Measurements from ENCODE around the gene ZBTB8B.
"Not testable (repeated sequence)": the region's sequence is repeated elsewhere in the genome, so short reads cannot be mapped to it uniquely, and the experiment has no call there.

The ZBTB8B gene

DNA sequence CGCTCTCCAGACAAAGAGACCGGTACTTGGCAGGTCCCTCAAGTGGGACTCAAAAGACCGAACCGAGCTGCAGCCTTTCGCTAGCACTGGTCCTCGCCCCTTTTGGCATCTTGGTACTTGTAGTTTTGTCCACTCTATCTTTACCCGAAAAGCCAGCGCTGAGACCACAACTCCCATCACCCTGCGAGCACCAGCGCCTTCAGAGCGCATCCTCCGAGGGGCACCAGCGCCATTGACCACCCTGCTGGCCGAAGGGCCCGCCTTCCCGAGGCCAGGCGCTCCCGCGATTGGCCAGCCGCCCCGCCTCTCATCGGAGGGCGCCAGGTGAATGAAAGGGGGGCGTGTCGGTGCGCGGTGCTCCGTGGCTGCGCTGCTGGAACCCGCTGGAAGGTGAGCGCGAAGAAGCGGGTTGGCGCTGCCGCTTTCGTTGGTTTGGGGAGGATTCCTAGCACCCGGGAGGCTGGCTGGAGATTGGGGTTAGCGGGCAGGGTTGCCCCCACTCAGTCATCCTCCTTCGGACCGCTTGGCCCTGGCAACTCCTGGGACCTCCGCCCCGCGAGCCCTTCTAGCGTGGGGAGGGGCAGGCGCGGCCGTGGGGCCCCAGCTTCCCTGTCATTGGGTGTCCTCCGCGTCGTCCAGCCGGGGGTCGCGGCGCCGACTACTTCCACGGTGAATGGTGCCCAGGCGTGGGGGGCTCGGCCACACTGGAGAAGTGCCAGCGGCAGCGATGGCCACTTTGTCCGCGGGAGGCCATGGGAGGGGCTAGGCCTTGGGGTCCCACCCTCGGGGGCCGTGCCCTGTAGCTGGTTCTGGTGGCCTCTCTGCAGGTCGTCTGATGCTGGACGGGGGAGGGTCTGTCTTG lies at the start of gene ZBTB8B:
TSS of gene ZBTB8B (plus strand) at position 357 of the 862 bp plus-strand sequence. CDS start 5,553 bp downstream, outside the sequence.
- peak within 1 kb of the TSS; percentile 99 for H3K9ac ChIP-seq (ENCODE audit: low read depth, low read length)
- H3K4me1 ChIP-seq (ENCODE audit: insufficient read depth, low read length) = no peaks in the 10 kb centered on the region
- H3K9me3 ChIP-seq (ENCODE audit: control insufficient read depth, insufficient read depth, low read length) = peaks cover 5% of the 10 kb centered on the region
- no peaks in the 10 kb centered on the region for H3K36me3 ChIP-seq (ENCODE audit: insufficient read depth, low read length)

DNA sequence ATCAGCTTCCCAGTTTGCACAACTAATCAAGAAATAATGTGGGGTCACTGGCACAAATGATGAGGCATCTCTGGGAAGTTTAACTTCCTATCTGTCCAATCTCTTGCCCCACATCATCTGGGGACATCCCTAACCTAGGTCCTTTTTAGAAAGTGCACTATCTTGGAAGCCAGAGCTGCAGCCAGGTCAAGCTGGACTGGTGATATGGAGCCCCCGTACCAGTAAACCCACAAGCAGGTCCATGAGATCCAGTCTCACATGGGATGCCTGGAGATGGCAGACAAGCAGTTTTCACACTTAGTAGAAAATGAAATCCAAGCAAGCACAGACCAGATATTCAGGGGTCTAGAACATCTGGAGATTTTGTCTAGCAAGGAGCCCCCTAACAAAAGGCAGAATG lies 43.1 kb upstream of the ZBTB8B start:
- Histone ChIP-seq H3K9ac (ENCODE audit: low read depth, low read length) (no peak overlapping the region), H3K9me3 (ENCODE audit: control insufficient read depth, insufficient read depth, low read length) (no peaks in the 10 kb centered on the region; the same call in 1 of the 2 replicates), H3K4me1 (ENCODE audit: insufficient read depth, low read length) (no peaks in the 10 kb centered on the region), H3K36me3 (ENCODE audit: insufficient read depth, low read length) (no peaks in the 10 kb centered on the region)

DNA sequence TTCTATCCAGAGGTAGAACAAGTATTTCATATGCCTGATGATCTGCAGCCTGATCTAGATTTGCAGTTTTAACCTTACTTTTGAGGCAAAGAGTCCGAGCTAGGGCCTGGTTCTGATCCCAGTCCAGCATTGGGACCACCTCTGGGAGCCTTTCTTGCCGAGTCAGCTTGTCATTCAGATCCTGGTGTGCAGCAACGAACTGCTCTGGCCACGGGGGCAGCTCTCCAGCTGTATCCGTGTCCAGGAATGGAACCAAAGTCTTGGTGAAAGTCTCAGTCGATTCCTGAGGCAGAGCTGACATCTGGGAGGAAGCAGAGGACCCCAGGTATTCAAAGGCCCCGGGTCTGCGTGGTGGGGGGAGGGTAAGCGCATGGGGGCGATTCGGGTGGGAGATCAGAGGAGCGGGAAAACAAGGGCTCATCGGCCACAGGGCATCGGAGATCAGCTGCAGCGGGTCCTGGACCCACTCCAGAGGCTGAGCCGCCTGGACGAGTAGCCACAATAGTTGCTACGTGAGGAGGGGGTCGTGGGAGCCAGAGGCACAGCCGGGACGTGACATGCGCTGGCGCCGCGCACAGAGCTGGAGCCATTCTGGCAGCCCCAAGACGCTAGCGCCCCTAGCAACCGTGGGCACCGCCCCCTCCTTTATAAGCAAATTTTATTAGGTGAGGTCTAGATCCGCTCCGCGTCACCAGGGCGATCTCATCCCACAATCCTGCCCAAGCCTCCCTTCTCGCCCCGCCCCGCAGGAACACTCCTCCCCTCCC lies 38.2 kb upstream of the ZBTB8B start:
- Histone ChIP-seq H3K36me3 (ENCODE audit: insufficient read depth, low read length) (no peaks in the 10 kb centered on the region), H3K4me1 (ENCODE audit: insufficient read depth, low read length) (peaks cover 14% of the 10 kb centered on the region), H3K9me3 (ENCODE audit: control insufficient read depth, insufficient read depth, low read length) (no peaks in the 10 kb centered on the region), H3K9ac (ENCODE audit: low read depth, low read length) (no peak overlapping the region)

DNA sequence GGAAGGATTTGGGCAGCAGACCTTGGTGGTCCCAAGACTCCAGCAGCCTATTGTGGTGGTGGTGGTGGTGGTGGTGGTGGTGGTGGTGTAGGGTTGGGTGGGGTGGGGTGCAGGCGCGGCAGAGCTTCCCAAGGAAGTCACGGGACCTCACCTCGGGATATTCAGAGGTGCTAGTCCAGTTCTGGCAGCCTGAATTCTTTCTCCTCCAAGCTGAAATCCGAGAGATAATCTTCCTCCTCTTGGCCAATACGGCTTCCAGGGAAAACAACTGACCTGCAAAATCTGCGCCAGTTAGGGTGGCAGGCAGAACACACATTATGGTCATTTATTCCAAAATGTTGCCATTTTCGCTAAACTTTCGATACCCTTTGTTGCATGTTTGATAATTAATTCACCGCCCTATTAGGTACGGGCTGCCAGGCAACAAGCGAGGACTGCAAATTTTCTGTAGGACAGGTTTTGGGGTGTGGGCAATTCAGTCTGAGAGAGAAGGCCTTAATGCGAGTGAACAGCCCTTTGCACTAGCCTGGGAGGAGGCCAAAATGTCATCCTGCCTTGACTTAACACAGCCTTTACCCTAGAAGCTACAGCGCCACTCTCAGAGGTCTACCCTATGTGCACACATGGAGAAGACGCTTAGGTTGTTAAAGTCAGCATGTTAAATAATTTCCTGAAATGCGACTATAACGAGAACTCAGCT lies 37.5 kb upstream of the ZBTB8B start:
- peaks cover 18% of the 10 kb centered on the region for H3K4me1 ChIP-seq (ENCODE audit: insufficient read depth, low read length)

DNA sequence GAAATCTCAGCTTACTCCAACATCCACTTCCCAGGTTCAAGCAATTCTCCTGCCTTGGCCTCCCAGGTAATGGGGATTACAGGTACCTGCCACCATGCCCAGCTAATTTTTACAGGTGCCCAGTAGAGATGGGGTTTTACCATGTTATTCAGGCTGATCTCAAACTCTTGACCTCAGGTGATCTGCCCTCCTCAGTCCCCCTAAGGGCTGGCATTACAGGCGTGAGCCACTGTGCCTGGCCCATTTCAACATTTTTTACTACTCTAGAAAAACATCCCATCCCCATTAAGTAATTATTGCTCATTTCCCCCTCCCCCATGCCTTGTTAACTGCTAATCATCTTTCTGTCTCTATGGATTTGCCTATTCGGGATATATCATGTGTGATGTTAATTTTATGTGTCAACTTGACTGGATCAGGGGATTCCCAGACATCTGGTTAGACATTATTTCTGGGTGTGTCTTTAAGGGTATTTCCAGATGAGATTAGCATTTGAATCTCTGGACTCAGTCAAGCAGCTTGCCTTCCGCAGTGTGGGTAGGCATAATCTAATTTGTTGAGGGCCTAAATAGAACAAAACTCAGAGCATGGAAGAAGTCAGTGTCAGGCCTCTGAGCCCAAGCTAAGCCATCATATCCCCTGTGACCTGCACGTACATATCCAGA lies 33.0 kb upstream of the ZBTB8B start:
- Histone ChIP-seq H3K4me1 (ENCODE audit: insufficient read depth, low read length) (peaks cover 18% of the 10 kb centered on the region), H3K36me3 (ENCODE audit: insufficient read depth, low read length) (no peaks in the 10 kb centered on the region), H3K9me3 (ENCODE audit: control insufficient read depth, insufficient read depth, low read length) (no peaks in the 10 kb centered on the region), H3K9ac (ENCODE audit: low read depth, low read length) (no peak overlapping the region)

More for the DNA sequence above, 37.5 kb upstream of the ZBTB8B start:
- Histone ChIP-seq H3K9ac (ENCODE audit: low read depth, low read length) (no peak overlapping the region), H3K36me3 (ENCODE audit: insufficient read depth, low read length) (no peaks in the 10 kb centered on the region), H3K9me3 (ENCODE audit: control insufficient read depth, insufficient read depth, low read length) (no peaks in the 10 kb centered on the region)

DNA sequence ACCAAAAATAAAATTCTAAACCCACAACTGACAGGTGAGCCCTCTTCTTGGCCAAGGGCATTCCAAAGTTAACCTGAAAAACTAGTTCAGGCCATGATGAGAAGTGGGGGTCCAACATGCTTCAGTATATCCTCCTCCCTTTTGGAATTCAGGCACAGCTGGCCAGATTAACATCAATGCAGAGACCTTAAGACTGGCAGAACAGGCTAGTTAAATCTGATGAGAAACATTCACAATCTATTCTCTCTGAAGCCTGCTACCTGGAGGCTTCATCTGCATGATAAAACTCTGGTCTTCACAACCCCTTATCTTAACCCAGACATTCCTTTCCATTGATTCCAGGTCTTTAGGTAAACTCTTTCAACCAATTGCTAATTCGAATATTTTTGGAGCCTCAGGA lies 26.7 kb upstream of the ZBTB8B start:
- peaks cover 4% of the 10 kb centered on the region; the same call in 1 of the 2 replicates for H3K9me3 ChIP-seq (ENCODE audit: control insufficient read depth, insufficient read depth, low read length)
- H3K36me3 ChIP-seq (ENCODE audit: insufficient read depth, low read length) = no peaks in the 10 kb centered on the region
- no peak overlapping the region for H3K9ac ChIP-seq (ENCODE audit: low read depth, low read length)
- peaks cover 7% of the 10 kb centered on the region; the same call in 1 of the 2 replicates for H3K4me1 ChIP-seq (ENCODE audit: insufficient read depth, low read length)

DNA sequence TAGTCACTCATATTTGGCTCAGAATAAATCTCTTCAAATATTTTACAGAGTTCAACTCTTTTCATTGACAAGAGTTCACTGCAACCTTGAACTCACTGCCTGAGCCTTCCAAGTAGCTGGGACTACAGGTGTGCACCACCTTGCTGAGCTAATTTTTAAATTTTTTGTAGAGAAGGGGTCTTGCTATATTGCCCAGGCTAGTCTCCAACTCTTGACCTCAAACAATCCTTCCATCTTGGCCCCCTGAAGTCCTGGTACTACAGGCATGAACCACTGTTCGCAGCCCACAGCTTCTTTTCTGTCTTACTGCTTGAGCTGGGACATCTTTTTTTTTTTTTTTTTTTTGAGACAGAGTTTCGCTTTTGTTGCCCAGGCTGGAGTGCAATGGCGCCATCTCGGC lies 26.1 kb upstream of the ZBTB8B start:
- peaks cover 12% of the 10 kb centered on the region; the same call in 1 of the 2 replicates for H3K4me1 ChIP-seq (ENCODE audit: insufficient read depth, low read length)
- H3K9ac ChIP-seq (ENCODE audit: low read depth, low read length); H3K36me3 ChIP-seq (ENCODE audit: insufficient read depth, low read length); H3K9me3 ChIP-seq (ENCODE audit: control insufficient read depth, insufficient read depth, low read length): not testable (repeated sequence)

DNA sequence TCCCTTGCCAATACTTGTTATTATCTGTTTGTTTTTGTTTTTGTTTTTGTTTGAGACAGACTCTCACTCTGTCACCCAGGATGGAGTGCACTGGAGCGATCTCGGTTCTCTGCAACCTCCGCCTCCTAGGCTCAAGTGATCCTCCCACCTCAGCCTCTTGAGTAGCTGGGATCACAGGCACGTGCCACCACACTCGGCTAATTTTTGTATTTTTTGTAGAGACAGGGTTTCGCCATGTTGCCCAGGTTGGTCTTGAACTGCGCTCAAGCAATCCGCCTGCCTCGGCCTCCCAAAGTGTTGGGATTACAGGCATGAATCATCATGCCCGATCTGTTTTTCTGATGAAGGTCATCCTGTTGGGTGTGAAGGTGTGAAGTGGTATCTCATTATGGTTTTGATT lies 23.4 kb upstream of the ZBTB8B start:
- H3K4me1 ChIP-seq (ENCODE audit: insufficient read depth, low read length) = peaks cover 21% of the 10 kb centered on the region

DNA sequence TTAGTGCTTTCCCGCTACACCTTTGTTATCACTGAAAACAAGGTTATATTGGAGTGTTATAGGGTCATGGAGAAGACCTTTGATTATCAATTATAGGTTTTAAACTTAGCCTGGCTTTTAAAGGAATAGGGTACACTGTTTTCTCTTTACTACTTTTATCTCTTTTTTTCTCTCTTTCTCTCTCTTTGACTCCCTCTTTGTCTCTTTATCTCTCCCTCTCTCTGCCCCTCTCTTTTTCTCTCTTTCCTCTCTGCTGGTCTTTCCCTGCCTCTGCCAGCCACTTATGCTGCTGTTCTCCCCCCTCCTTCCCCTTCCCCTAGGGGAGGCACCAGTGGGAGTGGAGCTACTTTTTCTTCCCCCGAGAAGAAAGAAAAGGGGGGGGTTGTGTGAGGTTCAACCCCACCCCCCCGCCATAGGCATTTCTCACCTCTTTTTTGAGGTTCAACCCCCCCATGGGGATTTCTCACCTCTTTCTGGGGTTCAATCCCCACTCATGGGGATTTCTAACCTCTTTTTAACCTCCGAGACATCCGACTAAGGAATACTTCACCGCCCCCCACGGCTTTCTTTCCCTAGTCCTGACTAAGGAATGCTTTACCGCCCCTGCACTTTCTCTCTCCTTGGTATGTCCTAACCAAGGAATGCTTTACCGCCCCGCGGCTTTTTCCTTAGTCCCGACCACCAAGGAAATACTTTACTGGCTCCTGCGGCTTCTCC lies 17.2 kb upstream of the ZBTB8B start:
- peaks cover 22% of the 10 kb centered on the region for H3K4me1 ChIP-seq (ENCODE audit: insufficient read depth, low read length)
- H3K9ac ChIP-seq (ENCODE audit: low read depth, low read length) = peak overlapping the region; percentile 47
- H3K9me3 ChIP-seq (ENCODE audit: control insufficient read depth, insufficient read depth, low read length) = peaks cover 7% of the 10 kb centered on the region; the same call in 1 of the 2 replicates
- H3K36me3 ChIP-seq (ENCODE audit: insufficient read depth, low read length) = no peaks in the 10 kb centered on the region

More for the DNA sequence above, 23.4 kb upstream of the ZBTB8B start:
- H3K9me3 ChIP-seq (ENCODE audit: control insufficient read depth, insufficient read depth, low read length); H3K36me3 ChIP-seq (ENCODE audit: insufficient read depth, low read length); H3K9ac ChIP-seq (ENCODE audit: low read depth, low read length): not testable (repeated sequence)

DNA sequence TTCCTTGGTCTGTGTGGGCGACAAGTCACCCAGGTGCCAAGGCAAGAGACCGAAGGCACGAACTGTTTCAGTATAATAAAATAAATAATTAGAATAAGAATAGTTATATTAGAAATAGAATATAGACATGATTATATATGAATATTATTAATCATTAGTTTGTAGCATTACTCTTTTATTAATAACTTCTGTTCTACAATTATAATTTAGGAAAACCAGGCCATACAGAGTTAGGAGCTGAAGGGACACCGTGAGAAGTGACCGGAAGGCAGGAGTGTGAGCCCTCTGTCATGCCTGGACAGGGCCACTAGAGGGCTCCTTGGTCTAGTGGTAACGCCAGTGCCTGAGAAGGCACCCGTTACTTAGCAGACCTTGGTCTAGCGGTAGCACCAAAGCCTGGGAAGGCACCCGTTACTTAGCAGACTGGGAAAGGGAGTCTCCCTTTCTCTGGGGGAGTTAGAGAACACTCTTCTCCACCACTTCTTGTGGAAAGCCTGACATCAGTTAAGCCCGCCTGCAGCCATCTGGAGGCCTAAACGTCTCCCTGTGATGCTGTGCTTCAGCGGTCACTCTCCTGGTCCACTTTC lies 16.6 kb upstream of the ZBTB8B start:
- Histone ChIP-seq H3K4me1 (ENCODE audit: insufficient read depth, low read length) (peaks cover 19% of the 10 kb centered on the region), H3K9ac (ENCODE audit: low read depth, low read length) (peak overlapping the region; percentile 47)
- H3K9me3 ChIP-seq (ENCODE audit: control insufficient read depth, insufficient read depth, low read length); H3K36me3 ChIP-seq (ENCODE audit: insufficient read depth, low read length): not testable (repeated sequence)

DNA sequence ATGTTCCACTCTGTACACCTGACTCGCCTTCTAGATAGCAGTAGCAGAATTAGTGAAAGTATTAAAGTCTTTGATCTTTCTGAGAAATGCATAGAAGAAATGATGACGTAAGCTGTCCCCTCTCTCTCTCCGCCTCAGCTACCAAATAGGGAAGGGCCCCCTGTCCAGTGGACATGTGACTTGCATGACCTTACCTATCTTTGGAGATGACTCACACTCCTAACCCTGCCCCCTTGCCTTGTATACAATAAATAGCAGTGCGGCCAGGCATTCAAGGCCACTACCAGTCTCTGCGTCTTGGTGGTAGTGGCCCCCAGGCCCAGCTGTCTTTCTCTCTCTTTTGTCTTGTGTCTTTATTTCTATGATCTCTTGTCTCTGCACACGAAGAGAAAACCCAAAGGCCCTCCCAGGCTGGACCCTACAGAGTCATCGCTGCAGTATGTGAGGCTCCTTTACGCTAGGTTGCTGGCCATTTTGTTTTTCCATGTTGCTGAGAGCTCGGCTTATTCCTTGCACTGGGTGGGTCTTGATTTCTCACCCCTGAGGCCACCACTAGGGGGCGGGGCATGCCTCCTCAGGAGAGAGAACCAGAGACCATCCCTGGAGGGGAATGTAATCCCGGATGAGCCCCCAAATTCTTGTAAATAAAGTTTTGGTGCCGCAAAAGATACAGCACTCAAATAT lies 16.0 kb upstream of the ZBTB8B start:
- Histone ChIP-seq H3K4me1 (ENCODE audit: insufficient read depth, low read length) (peaks cover 14% of the 10 kb centered on the region), H3K9ac (ENCODE audit: low read depth, low read length) (no peak overlapping the region), H3K9me3 (ENCODE audit: control insufficient read depth, insufficient read depth, low read length) (peaks cover 7% of the 10 kb centered on the region; the same call in 1 of the 2 replicates), H3K36me3 (ENCODE audit: insufficient read depth, low read length) (no peaks in the 10 kb centered on the region)

DNA sequence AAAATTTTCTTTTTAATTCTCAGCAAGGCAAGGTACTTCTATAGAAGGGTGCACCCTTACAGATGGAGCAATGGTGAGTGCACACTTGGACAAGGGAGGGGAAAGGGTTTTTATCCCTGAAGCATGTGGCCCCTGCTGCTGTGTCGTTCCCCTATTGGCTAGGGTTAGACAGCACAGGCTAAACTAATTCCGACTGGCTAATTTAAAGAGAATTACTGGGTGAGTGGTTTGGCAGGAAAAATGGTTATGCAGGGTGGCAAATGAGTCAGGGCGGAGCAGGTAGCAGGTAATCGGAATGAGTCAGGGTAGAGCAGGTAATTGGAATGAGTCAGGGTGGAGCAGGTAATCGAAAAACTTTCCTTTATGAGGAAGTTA lies 15.4 kb upstream of the ZBTB8B start:
- H3K9ac ChIP-seq (ENCODE audit: low read depth, low read length); H3K9me3 ChIP-seq (ENCODE audit: control insufficient read depth, insufficient read depth, low read length); H3K36me3 ChIP-seq (ENCODE audit: insufficient read depth, low read length); H3K4me1 ChIP-seq (ENCODE audit: insufficient read depth, low read length): not testable (repeated sequence)

DNA sequence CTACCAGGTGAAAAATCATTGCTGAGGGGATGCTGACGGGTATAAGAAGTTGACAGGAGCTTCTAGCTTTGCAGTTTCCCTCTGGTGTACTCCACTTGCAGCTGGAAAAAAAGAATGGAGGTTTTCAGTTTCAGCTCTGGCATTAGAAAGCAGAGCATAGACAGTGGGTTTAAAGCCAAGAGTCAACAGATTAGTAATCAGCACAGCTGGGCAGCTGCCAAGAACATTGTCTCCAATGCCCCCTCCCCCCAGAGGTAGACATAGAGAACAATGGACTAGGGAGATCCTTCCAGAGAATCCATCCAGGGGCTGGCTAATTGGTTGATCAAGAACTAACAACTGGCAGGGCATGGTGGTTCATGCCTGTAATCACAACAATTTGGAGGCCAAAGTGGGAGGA lies 10.1 kb upstream of the ZBTB8B start:
- Histone ChIP-seq H3K36me3 (ENCODE audit: insufficient read depth, low read length) (no peaks in the 10 kb centered on the region), H3K4me1 (ENCODE audit: insufficient read depth, low read length) (no peaks in the 10 kb centered on the region), H3K9ac (ENCODE audit: low read depth, low read length) (no peak overlapping the region), H3K9me3 (ENCODE audit: control insufficient read depth, insufficient read depth, low read length) (peaks cover 18% of the 10 kb centered on the region; the same call in 1 of the 2 replicates)
